ENCODE results near the gene IER3. TPM values are rescaled to one million over a fixed set of nuclear protein-coding genes. Genes with fewer than 3 reads are reported as not detected.

The IER3 gene
- total and polyA plus RNA-seq, 9 of the 15 experiments (the other 6 are each of a cell fraction or from before 2014, with no cell fraction given): 1.5 to 30.0 (median 11.5) TPM

- TF ChIP-seq KHSRP (IDR thresholded peaks at IDR 0.05) (no peak), HIVEP1 (CRISPR knock-in tag; IDR thresholded peaks at IDR 0.05) (no peak), MAFK (IDR thresholded peaks at IDR 0.05; ENCODE audit: low read length) (no peak), E2F5 (CRISPR knock-in tag; IDR thresholded peaks at IDR 0.05) (peak; percentile 68; the same call in 1 of the 2 replicates), NELFE (IDR thresholded peaks at IDR 0.05; ENCODE audit: insufficient read depth, insufficient read length) (no peak), TSC22D4 (tag; IDR thresholded peaks at IDR 0.05) (no peak), ZNF280B (CRISPR knock-in tag; IDR thresholded peaks at IDR 0.05) (no peak), ZSCAN29 (IDR thresholded peaks at IDR 0.05) (no peak), ZBTB33 (CRISPR knock-in tag; IDR thresholded peaks at IDR 0.05) (no peak), ZNF77 (CRISPR knock-in tag; IDR thresholded peaks at IDR 0.05) (no peak), ZNF232 (CRISPR knock-in tag; IDR thresholded peaks at IDR 0.05) (peak; percentile 40; the same call in 1 of the 2 replicates), SPI1 (IDR thresholded peaks at IDR 0.05; ENCODE audit: borderline replicate concordance, low read depth, low read length) (peak; percentile 90), MEF2A (IDR thresholded peaks at IDR 0.05; ENCODE audit: control insufficient read depth, low read depth, low read length) (no peak), NCOA6 (IDR thresholded peaks at IDR 0.05) (no peak), GTF2F1 (IDR thresholded peaks at IDR 0.05; ENCODE audit: low read depth, low read length) (no peak), ZNF274 (IDR thresholded peaks at IDR 0.05; ENCODE audit: borderline replicate concordance, low read depth, low read length) (no peak), E2F3 (CRISPR knock-in tag; IDR thresholded peaks at IDR 0.05) (0 out of 2 replicates have a peak, but pooled peaks have one; percentile 61), LEF1 (IDR thresholded peaks at IDR 0.05) (no peak), HMG20B (CRISPR knock-in tag; IDR thresholded peaks at IDR 0.05) (peak; percentile 30; the same call in 1 of the 2 replicates)
- TF ChIP-seq, protein P1, sequence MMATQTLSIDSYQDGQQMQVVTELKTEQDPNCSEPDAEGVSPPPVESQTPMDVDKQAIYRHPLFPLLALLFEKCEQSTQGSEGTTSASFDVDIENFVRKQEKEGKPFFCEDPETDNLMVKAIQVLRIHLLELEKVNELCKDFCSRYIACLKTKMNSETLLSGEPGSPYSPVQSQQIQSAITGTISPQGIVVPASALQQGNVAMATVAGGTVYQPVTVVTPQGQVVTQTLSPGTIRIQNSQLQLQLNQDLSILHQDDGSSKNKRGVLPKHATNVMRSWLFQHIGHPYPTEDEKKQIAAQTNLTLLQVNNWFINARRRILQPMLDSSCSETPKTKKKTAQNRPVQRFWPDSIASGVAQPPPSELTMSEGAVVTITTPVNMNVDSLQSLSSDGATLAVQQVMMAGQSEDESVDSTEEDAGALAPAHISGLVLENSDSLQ (IDR thresholded peaks at IDR 0.05): no peak
- TF ChIP-seq, protein P2, sequence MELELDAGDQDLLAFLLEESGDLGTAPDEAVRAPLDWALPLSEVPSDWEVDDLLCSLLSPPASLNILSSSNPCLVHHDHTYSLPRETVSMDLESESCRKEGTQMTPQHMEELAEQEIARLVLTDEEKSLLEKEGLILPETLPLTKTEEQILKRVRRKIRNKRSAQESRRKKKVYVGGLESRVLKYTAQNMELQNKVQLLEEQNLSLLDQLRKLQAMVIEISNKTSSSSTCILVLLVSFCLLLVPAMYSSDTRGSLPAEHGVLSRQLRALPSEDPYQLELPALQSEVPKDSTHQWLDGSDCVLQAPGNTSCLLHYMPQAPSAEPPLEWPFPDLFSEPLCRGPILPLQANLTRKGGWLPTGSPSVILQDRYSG (tag; conservative IDR thresholded peaks at IDR 0.05; ENCODE audit: low read depth): no peak
- TF ChIP-seq, protein P3, sequence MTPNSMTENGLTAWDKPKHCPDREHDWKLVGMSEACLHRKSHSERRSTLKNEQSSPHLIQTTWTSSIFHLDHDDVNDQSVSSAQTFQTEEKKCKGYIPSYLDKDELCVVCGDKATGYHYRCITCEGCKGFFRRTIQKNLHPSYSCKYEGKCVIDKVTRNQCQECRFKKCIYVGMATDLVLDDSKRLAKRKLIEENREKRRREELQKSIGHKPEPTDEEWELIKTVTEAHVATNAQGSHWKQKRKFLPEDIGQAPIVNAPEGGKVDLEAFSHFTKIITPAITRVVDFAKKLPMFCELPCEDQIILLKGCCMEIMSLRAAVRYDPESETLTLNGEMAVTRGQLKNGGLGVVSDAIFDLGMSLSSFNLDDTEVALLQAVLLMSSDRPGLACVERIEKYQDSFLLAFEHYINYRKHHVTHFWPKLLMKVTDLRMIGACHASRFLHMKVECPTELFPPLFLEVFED (CRISPR knock-in tag; conservative IDR thresholded peaks at IDR 0.05): peak; percentile 95
Measured at GRCh38 chr6:30721198-30722024, 22.9 kb downstream of the IER3 start (continued).
